Testis (tissue), 3 donors: ENCODE results near the gene SNTG2. TPM values are rescaled to one million over a fixed set of nuclear protein-coding genes. Genes with fewer than 3 reads are reported as not detected.

Source experiments
- DNase-seq: peaks from one replicate; pipeline ENCODE4 v3.0.0-alpha.2; 2019
- H3K27ac ChIP-seq, 2 donors: fragments of 200-600 bp; sonication (generic); one replicate each; pipeline ENCODE4 v1.5.1; 2019
- H3K27me3 ChIP-seq: fragments of 200-600 bp; sonication (generic); one replicate; pipeline ENCODE4 v1.5.1; 2019
- H3K36me3 ChIP-seq: fragments of 200-600 bp; sonication (generic); one replicate; pipeline ENCODE4 v1.5.1; 2017; ENCODE audit warnings: low read depth; ENCODE audit errors: missing control alignments
- H3K4me1 ChIP-seq: fragments of 200-600 bp; sonication (generic); one replicate; pipeline ENCODE4 v1.5.1; 2019
- H3K4me3 ChIP-seq, 2 donors: fragments of 200-600 bp; sonication (generic); one replicate each; pipeline ENCODE4 v1.5.1; 2017 to 2019
- H3K9me3 ChIP-seq: fragments of 200-600 bp; sonication (generic); one replicate; pipeline ENCODE4 v1.5.1; 2017
- CTCF ChIP-seq, 3 experiments: fragments of 450-650 bp in 2 of 3; fragments of 200-600 bp in 1 of 3; sonication (generic) in 1 of 3; IDR thresholded peaks; one replicate each; pipeline ENCODE4 v1.5.1; 2016 to 2019; ENCODE audit warnings: antibody characterized with exemption in 3 of 3, mild to moderate bottlenecking in 2 of 3, moderate library complexity in 1 of 3
- POLR2A ChIP-seq: fragments of 450-650 bp; IDR thresholded peaks from one replicate; pipeline ENCODE4 v1.6.1; 2017; ENCODE audit warnings: antibody characterized with exemption, mild to moderate bottlenecking, moderate library complexity
- WGBS, 2 donors: methylation state at CpG; one replicate each; pipeline ENCODE4 v1.1.5; 2018; 5-methylcytosine and 5-hydroxymethylcytosine counted together
- intact Hi-C: fragments of 100-400 bp; cut with DNase I; formaldehyde crosslinking; loops from one replicate; pipeline ENCODE4 v1.15.1; 2023; ENCODE audit warnings: low total_unique reads
- polyA plus RNA-seq: library from polyadenylated mRNA; stranded (reverse); fragments of 350-450 nt; fragmentation: Illumina TruSeq; extraction: RNeasy Lipid Tissue Mini Kit (QIAGEN cat#74804); gene quantifications from one replicate; pipeline ENCODE4 v1.2.3, GENCODE V29; 2014; ENCODE audit warnings: low read depth, low replicate concordance; ENCODE audit not compliant: insufficient read depth
- total RNA-seq, 2 donors: library from RNA; depleted of rRNA; stranded (reverse); fragments of >200 nt; gene quantifications; one replicate each; pipeline ENCODE4 v1.2.3, GENCODE V29; 2016

SNTG2 gene
- total and polyA plus RNA-seq, 3 donors from 2014 or later: 8.7 to 10.2 (median 9.1) TPM

GRCh38 chr2:949384-950079 is 1.1 kb upstream of the SNTG2 start:
- H3K36me3 ChIP-seq: no peaks in the 10 kb centered on the region
- H3K4me1 ChIP-seq: peaks cover 8% of the 10 kb centered on the region
- peak overlapping the region; percentile 14 to 37 for H3K27ac ChIP-seq
- 5 to 10% methylated on average over 27 to 28 of the region's 28 CpGs for WGBS, 2 donors
- no peak for DNase-seq
- peak overlapping the region; percentile 60 to 70 for H3K4me3 ChIP-seq
- TF ChIP-seq POLR2A (no peak), CTCF (IDR thresholded peaks at IDR 0.05) (no peak)
- no peaks in the 10 kb centered on the region for H3K9me3 ChIP-seq
- intact Hi-C loops: loop anchor here (10.0 kb wide), 1 partner anchor 595 kb away; no protein-coding TSS in a partner anchor
- H3K27me3 ChIP-seq: no peaks in the 10 kb centered on the region

- intact Hi-C loops: loop anchor here (10.0 kb wide), 1 partner anchor 593 kb away; no protein-coding TSS in a partner anchor
- TF ChIP-seq POLR2A: no peak
- TF ChIP-seq CTCF (IDR thresholded peaks at IDR 0.05): no peak
- Histone ChIP-seq H3K27me3 (no peaks in the 10 kb centered on the region), H3K4me1 (peaks cover 8% of the 10 kb centered on the region), H3K9me3 (no peaks in the 10 kb centered on the region), H3K4me3 (peak overlapping the region; percentile 60 to 70), H3K36me3 (no peaks in the 10 kb centered on the region), H3K27ac (peak overlapping the region in 1 of 2 donors; percentile 28)
- WGBS, 2 donors: 21 to 22% methylated on average over 28 to 34 of the region's 34 CpGs
- no peak for DNase-seq
Measured at GRCh38 chr2:951224-952006, 766 bp downstream of the SNTG2 start.

- peaks cover 8% of the 10 kb centered on the region for H3K4me1 ChIP-seq
- no peak for DNase-seq
- no peaks in the 10 kb centered on the region for H3K27me3 ChIP-seq
- 44 to 64% methylated on average over 2 of the region's 2 CpGs for WGBS, 2 donors
- intact Hi-C loops: loop anchor here (10.0 kb wide), 1 partner anchor 591 kb away; no protein-coding TSS in a partner anchor
- H3K9me3 ChIP-seq: no peaks in the 10 kb centered on the region
- no peak for TF ChIP-seq POLR2A
- no peak for TF ChIP-seq CTCF (IDR thresholded peaks at IDR 0.05)
- no peak overlapping the region for H3K4me3 ChIP-seq
- H3K36me3 ChIP-seq: no peaks in the 10 kb centered on the region
- no peak overlapping the region for H3K27ac ChIP-seq
Measured at GRCh38 chr2:953408-953807, 2.8 kb downstream of the SNTG2 start.

GRCh38 chr2:953975-954686 is 3.5 kb downstream of the SNTG2 start:
- Histone ChIP-seq H3K27ac (no peak overlapping the region), H3K9me3 (no peaks in the 10 kb centered on the region), H3K36me3 (no peaks in the 10 kb centered on the region), H3K4me1 (peaks cover 8% of the 10 kb centered on the region), H3K4me3 (no peak overlapping the region), H3K27me3 (no peaks in the 10 kb centered on the region)
- DNase-seq: no peak
- intact Hi-C loops: loop anchor here (10.0 kb wide), 1 partner anchor 591 kb away; no protein-coding TSS in a partner anchor
- WGBS, 2 donors: 70 to 71% methylated on average over 13 of the region's 13 CpGs
- TF ChIP-seq POLR2A: no peak
- TF ChIP-seq CTCF (IDR thresholded peaks at IDR 0.05): peak in 1 of 3 experiments; percentile 33
